ENCODE results near the gene DTL.

DNA sequence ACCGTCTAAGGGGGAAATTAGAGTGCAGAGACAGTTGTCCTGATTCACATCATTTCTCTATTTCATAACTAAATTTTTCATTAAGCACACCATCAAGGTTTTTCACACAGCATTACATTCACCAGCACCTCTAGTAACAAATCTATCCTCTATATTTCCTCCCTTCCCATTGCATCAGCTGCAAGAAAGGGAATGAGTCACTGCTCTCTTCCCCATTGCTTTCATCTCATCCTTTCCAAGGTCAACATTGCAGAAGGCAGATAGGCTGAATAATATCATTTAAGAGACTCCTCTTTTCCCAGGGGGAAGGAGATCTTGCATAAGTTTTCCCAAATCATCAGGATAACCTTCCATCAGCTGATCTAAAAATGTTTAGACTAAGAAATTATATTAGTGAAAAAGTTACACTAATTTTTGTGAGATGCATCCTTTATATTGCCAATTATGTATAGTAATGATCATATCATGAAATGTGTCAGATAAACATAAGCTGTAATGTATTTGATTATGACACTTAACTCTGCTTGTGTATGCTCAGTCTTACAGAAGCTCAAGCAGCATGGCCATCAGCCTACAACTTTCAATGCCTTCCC, 4.5 kb upstream of the DTL start:
- TF ChIP-seq MXI1 (IDR thresholded peaks at IDR 0.05; ENCODE audit: low read depth, low read length) = no peak
- TF ChIP-seq, protein P1, sequence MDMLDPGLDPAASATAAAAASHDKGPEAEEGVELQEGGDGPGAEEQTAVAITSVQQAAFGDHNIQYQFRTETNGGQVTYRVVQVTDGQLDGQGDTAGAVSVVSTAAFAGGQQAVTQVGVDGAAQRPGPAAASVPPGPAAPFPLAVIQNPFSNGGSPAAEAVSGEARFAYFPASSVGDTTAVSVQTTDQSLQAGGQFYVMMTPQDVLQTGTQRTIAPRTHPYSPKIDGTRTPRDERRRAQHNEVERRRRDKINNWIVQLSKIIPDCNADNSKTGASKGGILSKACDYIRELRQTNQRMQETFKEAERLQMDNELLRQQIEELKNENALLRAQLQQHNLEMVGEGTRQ (IDR thresholded peaks at IDR 0.05; ENCODE audit: borderline replicate concordance, low read depth, low read length) = no peak
- TF ChIP-seq, protein P2, sequence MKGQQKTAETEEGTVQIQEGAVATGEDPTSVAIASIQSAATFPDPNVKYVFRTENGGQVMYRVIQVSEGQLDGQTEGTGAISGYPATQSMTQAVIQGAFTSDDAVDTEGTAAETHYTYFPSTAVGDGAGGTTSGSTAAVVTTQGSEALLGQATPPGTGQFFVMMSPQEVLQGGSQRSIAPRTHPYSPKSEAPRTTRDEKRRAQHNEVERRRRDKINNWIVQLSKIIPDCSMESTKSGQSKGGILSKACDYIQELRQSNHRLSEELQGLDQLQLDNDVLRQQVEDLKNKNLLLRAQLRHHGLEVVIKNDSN (IDR thresholded peaks at IDR 0.05; ENCODE audit: borderline replicate concordance, low read depth) = no peak
- TF ChIP-seq, protein P3, sequence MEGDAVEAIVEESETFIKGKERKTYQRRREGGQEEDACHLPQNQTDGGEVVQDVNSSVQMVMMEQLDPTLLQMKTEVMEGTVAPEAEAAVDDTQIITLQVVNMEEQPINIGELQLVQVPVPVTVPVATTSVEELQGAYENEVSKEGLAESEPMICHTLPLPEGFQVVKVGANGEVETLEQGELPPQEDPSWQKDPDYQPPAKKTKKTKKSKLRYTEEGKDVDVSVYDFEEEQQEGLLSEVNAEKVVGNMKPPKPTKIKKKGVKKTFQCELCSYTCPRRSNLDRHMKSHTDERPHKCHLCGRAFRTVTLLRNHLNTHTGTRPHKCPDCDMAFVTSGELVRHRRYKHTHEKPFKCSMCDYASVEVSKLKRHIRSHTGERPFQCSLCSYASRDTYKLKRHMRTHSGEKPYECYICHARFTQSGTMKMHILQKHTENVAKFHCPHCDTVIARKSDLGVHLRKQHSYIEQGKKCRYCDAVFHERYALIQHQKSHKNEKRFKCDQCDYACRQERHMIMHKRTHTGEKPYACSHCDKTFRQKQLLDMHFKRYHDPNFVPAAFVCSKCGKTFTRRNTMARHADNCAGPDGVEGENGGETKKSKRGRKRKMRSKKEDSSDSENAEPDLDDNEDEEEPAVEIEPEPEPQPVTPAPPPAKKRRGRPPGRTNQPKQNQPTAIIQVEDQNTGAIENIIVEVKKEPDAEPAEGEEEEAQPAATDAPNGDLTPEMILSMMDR (IDR thresholded peaks at IDR 0.05) = no peak
- no peak for TF ChIP-seq ELF1 (IDR thresholded peaks at IDR 0.05)
- TF ChIP-seq SMC3 (IDR thresholded peaks at IDR 0.05; ENCODE audit: low read depth, low read length) = no peak
- no peak for TF ChIP-seq FOXJ3 (CRISPR knock-in tag; IDR thresholded peaks at IDR 0.05)
- TF ChIP-seq MEF2A (IDR thresholded peaks at IDR 0.05; ENCODE audit: borderline replicate concordance, low read depth) = no peak
- TF ChIP-seq, protein P4, sequence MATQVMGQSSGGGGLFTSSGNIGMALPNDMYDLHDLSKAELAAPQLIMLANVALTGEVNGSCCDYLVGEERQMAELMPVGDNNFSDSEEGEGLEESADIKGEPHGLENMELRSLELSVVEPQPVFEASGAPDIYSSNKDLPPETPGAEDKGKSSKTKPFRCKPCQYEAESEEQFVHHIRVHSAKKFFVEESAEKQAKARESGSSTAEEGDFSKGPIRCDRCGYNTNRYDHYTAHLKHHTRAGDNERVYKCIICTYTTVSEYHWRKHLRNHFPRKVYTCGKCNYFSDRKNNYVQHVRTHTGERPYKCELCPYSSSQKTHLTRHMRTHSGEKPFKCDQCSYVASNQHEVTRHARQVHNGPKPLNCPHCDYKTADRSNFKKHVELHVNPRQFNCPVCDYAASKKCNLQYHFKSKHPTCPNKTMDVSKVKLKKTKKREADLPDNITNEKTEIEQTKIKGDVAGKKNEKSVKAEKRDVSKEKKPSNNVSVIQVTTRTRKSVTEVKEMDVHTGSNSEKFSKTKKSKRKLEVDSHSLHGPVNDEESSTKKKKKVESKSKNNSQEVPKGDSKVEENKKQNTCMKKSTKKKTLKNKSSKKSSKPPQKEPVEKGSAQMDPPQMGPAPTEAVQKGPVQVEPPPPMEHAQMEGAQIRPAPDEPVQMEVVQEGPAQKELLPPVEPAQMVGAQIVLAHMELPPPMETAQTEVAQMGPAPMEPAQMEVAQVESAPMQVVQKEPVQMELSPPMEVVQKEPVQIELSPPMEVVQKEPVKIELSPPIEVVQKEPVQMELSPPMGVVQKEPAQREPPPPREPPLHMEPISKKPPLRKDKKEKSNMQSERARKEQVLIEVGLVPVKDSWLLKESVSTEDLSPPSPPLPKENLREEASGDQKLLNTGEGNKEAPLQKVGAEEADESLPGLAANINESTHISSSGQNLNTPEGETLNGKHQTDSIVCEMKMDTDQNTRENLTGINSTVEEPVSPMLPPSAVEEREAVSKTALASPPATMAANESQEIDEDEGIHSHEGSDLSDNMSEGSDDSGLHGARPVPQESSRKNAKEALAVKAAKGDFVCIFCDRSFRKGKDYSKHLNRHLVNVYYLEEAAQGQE (IDR thresholded peaks at IDR 0.05; ENCODE audit: low read depth, low read length) = no peak
- no peak for TF ChIP-seq EZH2phosphoT487 (IDR thresholded peaks at IDR 0.05; ENCODE audit: borderline replicate concordance, low read depth)
- no peak for TF ChIP-seq RCOR1 (IDR thresholded peaks at IDR 0.05; ENCODE audit: low read length)

All from SK-N-SH (cell line).